Stimulated activated CD4-positive, alpha-beta T cell treated with anti-CD3 and anti-CD28 coated beads, Interleukin-4, amount 100 ng/mL, for 24 hours (primary cell): ENCODE results near the gene VPS33A.
"Not testable (repeated sequence)": the region's sequence is repeated elsewhere in the genome, so short reads cannot be mapped to it uniquely, and the experiment has no call there.

Experiments
- DNase-seq: peaks from one replicate; pipeline ENCODE4 v3.0.0-alpha.2; 2020

The VPS33A gene

DNA sequence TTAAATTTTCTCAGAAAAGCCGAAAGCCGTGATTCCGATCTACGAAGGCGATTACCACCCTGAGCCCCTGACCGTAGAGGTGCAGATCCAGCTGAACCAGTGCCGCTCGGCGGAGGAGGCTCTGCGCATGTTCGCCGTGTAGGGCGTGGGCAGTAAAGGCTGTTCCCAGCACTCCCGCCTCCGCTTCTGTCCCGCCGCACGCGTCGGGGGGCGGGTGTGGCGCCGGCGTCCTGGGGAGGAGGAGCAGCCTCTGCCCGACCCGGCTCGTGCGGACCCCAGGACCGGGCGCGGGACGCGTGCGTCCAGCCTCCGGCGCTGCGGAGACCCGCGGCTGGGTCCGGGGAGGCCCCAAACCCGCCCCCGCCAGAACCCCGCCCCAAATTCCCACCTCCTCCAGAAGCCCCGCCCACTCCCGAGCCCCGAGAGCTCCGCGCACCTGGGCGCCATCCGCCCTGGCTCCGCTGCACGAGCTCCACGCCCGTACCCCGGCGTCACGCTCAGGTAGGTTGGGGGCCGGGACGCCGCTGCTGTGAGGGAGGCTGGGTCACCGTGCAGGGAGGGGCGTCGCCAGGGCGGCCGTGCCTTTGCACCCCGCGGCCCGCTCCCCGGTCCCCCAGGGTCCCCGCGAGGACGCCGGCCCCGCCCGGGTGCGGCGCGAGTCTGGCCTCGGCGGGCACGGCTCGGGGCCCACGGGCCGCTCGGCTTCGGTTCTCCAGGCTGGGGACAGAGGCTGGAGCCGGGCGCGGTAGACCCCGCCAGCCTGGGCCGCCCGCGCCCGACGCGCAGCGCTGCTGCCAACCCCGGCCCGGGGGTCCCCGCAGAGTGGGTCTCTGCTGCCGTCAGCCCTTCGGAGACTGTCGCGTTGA, 62.8 kb downstream of the VPS33A start, which contains the start of gene B3GNT4:
Gene B3GNT4 (plus strand): TSS at position 409 of the 866 bp plus-strand sequence. CDS start 910 bp downstream, outside the sequence.
- peak; percentile 67 for DNase-seq

DNA sequence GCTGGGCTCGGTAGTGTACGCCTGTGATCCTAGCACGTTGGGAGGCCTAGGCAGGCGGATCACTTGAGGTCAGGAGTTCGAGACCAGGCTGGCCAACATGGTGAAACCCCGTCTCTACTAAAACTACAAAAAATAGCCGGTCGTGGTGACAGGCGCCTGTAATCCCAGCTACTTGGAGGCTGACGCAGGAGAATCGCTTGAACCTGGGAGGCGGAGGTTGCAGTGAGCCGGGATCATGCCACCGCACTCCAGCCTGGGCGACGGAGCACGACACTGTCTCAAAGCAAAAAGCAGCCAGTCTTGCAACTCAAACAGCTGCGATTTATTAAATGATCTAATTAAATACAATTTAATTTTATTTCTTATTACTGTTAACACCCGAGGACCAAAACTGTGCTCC, 63.5 kb downstream of the VPS33A start:
- not testable (repeated sequence) for DNase-seq

DNA sequence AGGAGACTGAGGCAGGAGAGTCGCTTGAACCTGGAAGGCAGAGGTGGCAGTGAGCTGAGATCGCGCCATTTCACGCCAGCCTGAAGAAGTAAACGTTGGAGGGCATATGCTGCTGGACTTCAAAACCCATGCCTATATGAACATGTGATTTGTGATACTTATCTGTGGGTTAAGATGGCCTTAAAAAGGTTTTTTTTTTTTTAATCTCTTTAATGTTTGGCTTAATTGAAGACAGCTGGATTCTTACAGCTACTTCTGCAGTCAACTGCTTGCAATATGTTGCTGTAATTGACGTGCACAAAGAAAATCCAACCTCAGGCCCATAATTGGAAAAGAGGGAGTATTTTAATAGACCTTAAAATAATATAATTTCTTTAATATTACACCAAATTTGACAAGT, 64.3 kb downstream of the VPS33A start:
- no peak for DNase-seq

GRCh38 chr12:122201381-122201780, 64.9 kb downstream of the VPS33A start:
- no peak for DNase-seq

DNA sequence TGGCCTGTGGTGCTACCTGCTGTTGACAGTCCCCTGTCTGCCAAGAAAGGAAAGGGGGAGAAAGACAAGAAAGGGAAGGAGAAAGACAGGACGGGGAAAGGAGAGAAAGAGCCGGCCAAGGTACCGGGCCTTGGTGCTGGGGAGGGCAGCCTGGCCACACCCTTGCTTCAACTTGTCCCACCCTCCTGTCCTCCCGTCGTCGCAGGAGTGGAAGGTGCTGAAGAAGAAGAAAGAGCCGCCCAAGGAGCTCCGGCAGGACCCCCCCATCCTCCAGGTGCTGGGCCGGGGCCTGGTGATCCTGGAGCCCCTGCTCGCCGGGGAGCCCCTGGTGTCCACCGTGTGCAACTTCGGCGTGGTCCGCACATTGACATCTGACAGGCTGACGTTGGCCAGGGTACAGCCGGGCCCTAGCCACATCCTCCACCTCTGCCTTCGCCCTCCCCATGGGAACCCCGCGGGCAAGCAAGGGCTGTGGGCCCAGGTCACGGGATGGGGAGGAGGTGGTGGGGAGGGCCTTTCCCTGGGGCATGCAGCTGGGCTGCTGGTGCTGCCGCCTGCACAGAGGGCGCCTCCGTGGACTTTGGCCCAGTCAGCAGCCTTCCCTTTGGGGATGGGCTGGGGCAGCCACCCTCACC, 65.6 kb downstream of the VPS33A start:
- no peak for DNase-seq

- DNase-seq: no peak
Observed at GRCh38 chr12:122199484-122200355, 66.6 kb downstream of the VPS33A start.

- DNase-seq: no peak
Observed at GRCh38 chr12:122197612-122197966, 68.7 kb downstream of the VPS33A start.

- DNase-seq: no peak
Observed at GRCh38 chr12:122195405-122195804, 70.9 kb downstream of the VPS33A start.

DNA sequence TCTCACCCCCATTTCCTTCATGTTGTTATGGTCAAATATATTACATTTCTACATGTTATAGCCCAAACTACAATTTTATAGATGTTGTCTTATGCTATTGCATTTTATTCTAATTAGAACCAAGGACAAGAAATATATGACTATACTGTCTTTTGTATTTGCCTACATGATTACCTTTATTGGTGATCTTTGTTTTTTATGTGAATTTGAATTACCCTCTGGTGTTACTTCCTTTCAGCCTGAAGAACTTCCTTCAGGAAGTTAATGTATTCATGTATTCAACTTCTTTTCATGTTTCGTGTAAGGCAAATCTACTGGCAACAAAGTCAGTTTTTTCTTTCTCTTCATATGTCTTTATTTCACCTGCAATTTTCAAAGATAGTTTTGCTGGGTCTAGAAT, 71.5 kb downstream of the VPS33A start:
- no peak for DNase-seq

DNA sequence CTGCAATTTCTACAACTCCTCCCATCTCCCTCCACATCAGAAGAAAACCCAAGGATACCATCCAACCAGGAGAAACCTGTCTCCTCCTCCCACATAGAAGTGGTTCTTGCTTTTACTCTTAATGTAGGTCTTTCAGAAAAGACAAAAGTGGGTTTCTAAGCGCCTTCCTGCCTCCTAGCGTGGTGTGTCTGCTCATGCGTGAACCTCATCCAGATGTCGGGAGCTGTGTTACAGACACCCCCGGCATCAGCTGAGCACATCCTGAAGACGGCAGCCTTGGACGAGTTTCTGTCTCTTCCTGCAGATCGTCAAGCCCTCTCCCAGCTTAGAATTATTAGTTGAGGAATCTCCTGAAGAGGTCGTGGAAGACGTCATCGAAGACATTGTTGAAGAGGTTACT, 73.9 kb downstream of the VPS33A start:
- no peak for DNase-seq

- peak; percentile 77 for DNase-seq
Observed at GRCh38 chr12:122190842-122191668, 75.2 kb downstream of the VPS33A start.

DNA sequence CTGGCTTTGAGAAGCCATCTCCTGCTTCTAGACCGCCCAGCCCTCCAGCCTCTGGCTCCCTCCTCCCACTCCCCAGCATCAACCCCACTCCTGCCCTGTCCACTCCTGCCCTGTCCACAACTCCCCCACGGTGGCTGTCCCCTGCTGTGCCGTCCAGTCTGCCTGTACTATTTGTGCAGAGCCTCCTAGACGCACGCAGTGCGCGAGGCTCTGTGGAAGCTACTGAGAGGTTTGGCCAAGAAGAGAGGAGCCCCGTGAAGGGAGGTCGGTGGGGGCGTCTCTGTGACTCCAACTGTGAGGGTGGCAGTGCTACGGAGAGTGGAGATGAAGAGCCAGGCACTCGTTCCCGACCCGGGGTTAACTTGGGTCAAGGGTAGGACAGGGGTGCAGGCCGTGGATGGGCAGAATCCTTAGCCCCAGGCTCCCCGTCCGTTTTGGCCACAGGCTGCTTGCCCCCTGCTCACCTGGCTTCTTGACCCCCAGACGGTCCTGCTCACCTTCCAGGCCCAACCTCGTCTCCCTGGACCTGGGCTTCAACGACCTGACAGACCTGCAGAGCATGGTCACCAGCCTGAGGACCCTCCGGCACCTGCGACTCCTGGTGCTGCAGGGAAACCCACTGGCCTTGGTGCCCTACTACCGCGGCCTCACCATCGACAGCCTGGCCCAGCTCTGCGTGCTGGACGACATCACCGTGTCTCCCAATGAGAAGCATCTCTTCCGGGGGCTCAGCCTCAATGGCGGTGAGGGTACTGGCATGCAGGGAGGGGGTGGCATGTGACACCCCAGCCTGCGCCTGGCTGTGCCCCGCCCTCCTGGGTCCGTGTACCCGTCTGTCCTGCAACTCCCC, 76.4 kb downstream of the VPS33A start:
- DNase-seq: no peak

GRCh38 chr12:122187466-122187865, 78.8 kb downstream of the VPS33A start:
- DNase-seq: no peak

- no peak for DNase-seq
Observed at GRCh38 chr12:122185494-122186082, 80.7 kb downstream of the VPS33A start.

DNA sequence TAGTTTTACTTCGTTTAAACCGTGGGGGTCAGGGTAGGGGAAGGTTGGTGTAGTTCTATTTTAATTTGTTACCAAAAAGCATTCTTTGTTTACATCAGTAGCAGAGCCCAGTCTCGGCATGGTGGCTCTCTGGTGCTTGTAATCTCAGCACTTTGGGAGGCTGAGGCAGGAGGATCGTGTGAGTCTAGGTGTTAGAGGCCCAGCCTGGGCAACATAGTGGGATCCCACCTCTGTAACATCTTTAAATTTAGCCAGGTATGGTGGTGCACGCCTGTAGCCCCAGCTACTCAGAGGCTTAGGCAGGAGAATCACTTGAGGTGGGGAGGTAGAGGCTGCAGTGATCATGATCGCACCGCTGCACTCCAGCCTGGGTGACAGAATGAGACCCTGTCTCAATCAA, 81.2 kb downstream of the VPS33A start:
- no peak for DNase-seq

- no peak for DNase-seq
Observed at GRCh38 chr12:122184517-122184916, 81.8 kb downstream of the VPS33A start.

DNA sequence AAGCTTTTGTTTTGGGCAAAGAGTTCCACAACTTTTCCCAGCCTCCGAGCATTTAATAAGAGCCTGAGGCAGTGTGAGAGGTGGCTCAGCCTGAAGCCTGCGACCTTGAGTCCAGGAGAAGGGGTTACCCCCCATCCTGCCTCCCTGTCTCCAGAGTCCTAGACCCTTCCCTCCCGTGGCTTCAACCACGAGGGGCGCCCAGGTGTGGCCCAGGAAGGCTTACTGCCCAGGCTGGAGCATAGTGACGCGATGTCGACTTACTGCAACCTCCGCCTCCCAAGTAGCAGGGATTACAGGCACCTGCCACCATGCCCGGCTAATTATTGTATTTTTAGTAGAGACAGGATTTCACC, 82.7 kb downstream of the VPS33A start:
- DNase-seq: no peak

- DNase-seq: no peak
Observed at GRCh38 chr12:122182887-122183587, 83.3 kb downstream of the VPS33A start, which contains the start of gene LRRC43. TSS of gene LRRC43 (plus strand) at chr12:122183123. CDS start at chr12:122183145, 22 bp downstream.
